ENCODE results near the gene MAB21L4. TPM values are rescaled to one million over a fixed set of nuclear protein-coding genes. Genes with fewer than 3 reads are reported as not detected.

MAB21L4 gene
- total RNA-seq, 1 experiment from 2014 or later = 3.0 TPM

GRCh38 chr2:240877460-240878340, 18.3 kb downstream of the MAB21L4 start:
- Mint-ChIP-seq H3K4me1 (ENCODE audit: low read depth, unreplicated experiment) (peaks cover 14% of the 10 kb centered on the region), H3K4me3 (ENCODE audit: low read depth, unreplicated experiment) (no peak overlapping the region), H3K27me3 (ENCODE audit: unreplicated experiment) (peaks cover 4% of the 10 kb centered on the region), H3K36me3 (ENCODE audit: insufficient read depth, unreplicated experiment) (peaks cover 12% of the 10 kb centered on the region), H3K27ac (ENCODE audit: unreplicated experiment) (no peak overlapping the region), H3K9me3 (ENCODE audit: low read depth, unreplicated experiment) (no peaks in the 10 kb centered on the region)
- no TSS peak for BruUV-seq (replicated peaks)
- intact Hi-C loops (cut with micrococcal nuclease; ENCODE audit: unreplicated experiment) = no loop called here
- no peak for TF ChIP-seq CTCF (IDR thresholded peaks at IDR 0.05; ENCODE audit: unreplicated experiment)
- no peak for DNase-seq
- CTCF ChIA-PET = interaction anchor here (0.6 kb wide), 1 partner anchor 104 kb away, joined by 3 read pairs; no protein-coding TSS in a partner anchor

- no peak for TF ChIP-seq CTCF (IDR thresholded peaks at IDR 0.05; ENCODE audit: unreplicated experiment)
These were observed 19.3 kb downstream of the MAB21L4 start for GRCh38 chr2:240876475-240877251.

GRCh38 chr2:240876035-240876474, 19.9 kb downstream of the MAB21L4 start:
- intact Hi-C loops (cut with micrococcal nuclease; ENCODE audit: unreplicated experiment) = no loop called here
- CTCF ChIA-PET = no interaction called here
- Mint-ChIP-seq H3K4me3 (ENCODE audit: low read depth, unreplicated experiment) (no peak overlapping the region), H3K4me1 (ENCODE audit: low read depth, unreplicated experiment) (peaks cover 14% of the 10 kb centered on the region), H3K36me3 (ENCODE audit: insufficient read depth, unreplicated experiment) (peaks cover 12% of the 10 kb centered on the region), H3K27me3 (ENCODE audit: unreplicated experiment) (peaks cover 21% of the 10 kb centered on the region), H3K27ac (ENCODE audit: unreplicated experiment) (no peak overlapping the region), H3K9me3 (ENCODE audit: low read depth, unreplicated experiment) (no peaks in the 10 kb centered on the region)
- BruUV-seq (replicated peaks) = no TSS peak
- DNase-seq = no peak
- TF ChIP-seq CTCF (IDR thresholded peaks at IDR 0.05; ENCODE audit: unreplicated experiment) = no peak

More at GRCh38 chr2:240876475-240877251, 19.3 kb downstream of the MAB21L4 start:
- peaks cover 12% of the 10 kb centered on the region for H3K36me3 Mint-ChIP-seq (ENCODE audit: insufficient read depth, unreplicated experiment)
- BruUV-seq (replicated peaks) = no TSS peak
- H3K4me1 Mint-ChIP-seq (ENCODE audit: low read depth, unreplicated experiment) = peaks cover 14% of the 10 kb centered on the region
- CTCF ChIA-PET = no interaction called here
- no peak overlapping the region for H3K27ac Mint-ChIP-seq (ENCODE audit: unreplicated experiment)
- peaks cover 15% of the 10 kb centered on the region for H3K27me3 Mint-ChIP-seq (ENCODE audit: unreplicated experiment)
- DNase-seq = no peak
- intact Hi-C loops (cut with micrococcal nuclease; ENCODE audit: unreplicated experiment) = no loop called here
- H3K4me3 Mint-ChIP-seq (ENCODE audit: low read depth, unreplicated experiment) = no peak overlapping the region
- H3K9me3 Mint-ChIP-seq (ENCODE audit: low read depth, unreplicated experiment) = no peaks in the 10 kb centered on the region

- no peak for TF ChIP-seq CTCF (IDR thresholded peaks at IDR 0.05; ENCODE audit: unreplicated experiment)
- no TSS peak for BruUV-seq (replicated peaks)
- no peak overlapping the region for H3K4me3 Mint-ChIP-seq (ENCODE audit: low read depth, unreplicated experiment)
- CTCF ChIA-PET = interaction anchor here (0.6 kb wide), 1 partner anchor 1360 kb away, joined by 3 read pairs; no protein-coding TSS in a partner anchor
- H3K36me3 Mint-ChIP-seq (ENCODE audit: insufficient read depth, unreplicated experiment) = peaks cover 12% of the 10 kb centered on the region
- DNase-seq = no peak
- no peak overlapping the region for H3K27ac Mint-ChIP-seq (ENCODE audit: unreplicated experiment)
- peaks cover 21% of the 10 kb centered on the region for H3K27me3 Mint-ChIP-seq (ENCODE audit: unreplicated experiment)
- intact Hi-C loops (cut with micrococcal nuclease; ENCODE audit: unreplicated experiment) = no loop called here
- no peaks in the 10 kb centered on the region for H3K9me3 Mint-ChIP-seq (ENCODE audit: low read depth, unreplicated experiment)
- H3K4me1 Mint-ChIP-seq (ENCODE audit: low read depth, unreplicated experiment) = peaks cover 14% of the 10 kb centered on the region
These were observed 20.5 kb downstream of the MAB21L4 start for GRCh38 chr2:240875228-240876034.
